Testis (tissue), 3 donors: ENCODE data around the gene AGAP1. TPM values are rescaled to one million over a fixed set of nuclear protein-coding genes. Genes with fewer than 3 reads are reported as not detected.

Experiments used
- DNase-seq: peaks from one replicate; pipeline ENCODE4 v3.0.0-alpha.2; 2019
- H3K27ac ChIP-seq, 2 donors: fragments of 200-600 bp; sonication (generic); one replicate each; pipeline ENCODE4 v1.5.1; 2019
- H3K27me3 ChIP-seq: fragments of 200-600 bp; sonication (generic); one replicate; pipeline ENCODE4 v1.5.1; 2019
- H3K36me3 ChIP-seq: fragments of 200-600 bp; sonication (generic); one replicate; pipeline ENCODE4 v1.5.1; 2017; ENCODE audit warnings: low read depth; ENCODE audit errors: missing control alignments
- H3K4me1 ChIP-seq: fragments of 200-600 bp; sonication (generic); one replicate; pipeline ENCODE4 v1.5.1; 2019
- H3K4me3 ChIP-seq, 2 donors: fragments of 200-600 bp; sonication (generic); one replicate each; pipeline ENCODE4 v1.5.1; 2017 to 2019
- H3K9me3 ChIP-seq: fragments of 200-600 bp; sonication (generic); one replicate; pipeline ENCODE4 v1.5.1; 2017
- CTCF ChIP-seq, 3 experiments: fragments of 450-650 bp in 2 of 3; fragments of 200-600 bp in 1 of 3; sonication (generic) in 1 of 3; IDR thresholded peaks; one replicate each; pipeline ENCODE4 v1.5.1; 2016 to 2019; ENCODE audit warnings: antibody characterized with exemption in 3 of 3, mild to moderate bottlenecking in 2 of 3, moderate library complexity in 1 of 3
- POLR2A ChIP-seq: fragments of 450-650 bp; IDR thresholded peaks from one replicate; pipeline ENCODE4 v1.6.1; 2017; ENCODE audit warnings: antibody characterized with exemption, mild to moderate bottlenecking, moderate library complexity
- WGBS, 2 donors: methylation state at CpG; one replicate each; pipeline ENCODE4 v1.1.5; 2018; 5-methylcytosine and 5-hydroxymethylcytosine counted together
- intact Hi-C: fragments of 100-400 bp; cut with DNase I; formaldehyde crosslinking; loops from one replicate; pipeline ENCODE4 v1.15.1; 2023; ENCODE audit warnings: low total_unique reads
- polyA plus RNA-seq: library from polyadenylated mRNA; stranded (reverse); fragments of 350-450 nt; fragmentation: Illumina TruSeq; extraction: RNeasy Lipid Tissue Mini Kit (QIAGEN cat#74804); gene quantifications from one replicate; pipeline ENCODE4 v1.2.3, GENCODE V29; 2014; ENCODE audit warnings: low read depth, low replicate concordance; ENCODE audit not compliant: insufficient read depth
- total RNA-seq, 2 donors: library from RNA; depleted of rRNA; stranded (reverse); fragments of >200 nt; gene quantifications; one replicate each; pipeline ENCODE4 v1.2.3, GENCODE V29; 2016

AGAP1 gene
- total and polyA plus RNA-seq, 3 donors from 2014 or later, result 21.4 to 45.5 (median 40.7) TPM

DNA sequence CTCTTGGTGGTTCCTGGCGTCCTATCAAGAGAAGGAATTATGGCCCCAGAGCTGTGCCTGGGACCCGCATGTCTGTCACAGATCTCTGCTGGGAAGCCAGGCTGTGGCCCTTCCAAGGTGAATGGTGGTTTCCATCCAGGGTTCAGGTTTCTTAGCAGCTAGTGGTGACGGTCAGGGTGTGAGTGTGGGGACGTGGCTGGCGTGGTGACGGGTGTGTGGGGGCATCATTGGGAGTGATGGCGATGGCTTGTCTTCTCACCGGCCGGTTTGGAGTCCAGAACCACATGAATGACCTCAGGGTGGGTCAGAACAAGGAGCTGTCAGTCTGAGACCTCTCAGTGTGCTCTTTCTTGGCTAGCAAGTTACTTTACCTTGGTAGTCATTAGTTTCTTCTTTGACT lies 52.6 kb downstream of the AGAP1 start:
- H3K27me3 ChIP-seq, result no peaks in the 10 kb centered on the region
- H3K4me1 ChIP-seq, result no peaks in the 10 kb centered on the region
- H3K9me3 ChIP-seq, result no peaks in the 10 kb centered on the region
- H3K4me3 ChIP-seq, result no peak overlapping the region
- no peak for TF ChIP-seq POLR2A
- TF ChIP-seq CTCF (IDR thresholded peaks at IDR 0.05), result no peak
- intact Hi-C loops, result no loop called here
- no peaks in the 10 kb centered on the region for H3K36me3 ChIP-seq
- WGBS, 2 donors, result 84 to 88% methylated on average over 9 of the region's 9 CpGs
- H3K27ac ChIP-seq, result no peak overlapping the region
- DNase-seq, result no peak

DNA sequence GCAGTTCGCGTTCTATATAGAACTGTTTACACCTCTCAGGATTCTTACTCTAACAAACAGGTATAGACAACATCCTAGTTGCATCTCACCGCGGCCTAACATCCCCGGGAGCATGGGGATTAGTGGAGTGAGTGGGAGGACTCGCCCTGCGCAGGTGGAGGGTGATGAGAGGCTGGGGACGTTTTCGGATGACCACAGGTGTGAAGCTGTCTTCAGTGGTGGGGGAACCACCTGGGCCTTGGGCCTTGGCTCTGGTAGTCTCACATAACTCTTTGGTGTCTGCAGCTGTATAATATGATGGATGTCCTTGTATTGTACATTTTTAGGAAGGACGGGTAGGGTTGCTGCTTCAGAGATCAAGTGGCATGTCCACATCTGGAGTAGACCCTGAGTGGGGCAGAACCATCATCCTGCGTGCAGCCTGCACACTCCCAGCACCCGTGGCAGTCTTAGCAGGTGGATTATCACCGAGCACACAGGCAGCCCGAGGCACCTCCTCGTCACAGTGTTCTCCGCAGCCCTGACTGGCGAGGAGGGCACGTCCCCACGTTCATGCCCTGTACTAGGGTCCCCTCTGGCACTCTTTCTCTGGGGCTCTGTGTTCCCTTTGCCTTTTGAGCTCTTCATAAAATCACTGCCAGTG lies 56.0 kb downstream of the AGAP1 start:
- no peak for DNase-seq
- Histone ChIP-seq H3K36me3 (no peaks in the 10 kb centered on the region), H3K27ac (no peak overlapping the region), H3K4me3 (no peak overlapping the region), H3K9me3 (no peaks in the 10 kb centered on the region), H3K27me3 (no peaks in the 10 kb centered on the region), H3K4me1 (peaks cover 6% of the 10 kb centered on the region)
- 93 to 94% methylated on average over 19 of the region's 19 CpGs for WGBS, 2 donors
- intact Hi-C loops, result no loop called here
- TF ChIP-seq CTCF (IDR thresholded peaks at IDR 0.05) (no peak), POLR2A (no peak)

DNA sequence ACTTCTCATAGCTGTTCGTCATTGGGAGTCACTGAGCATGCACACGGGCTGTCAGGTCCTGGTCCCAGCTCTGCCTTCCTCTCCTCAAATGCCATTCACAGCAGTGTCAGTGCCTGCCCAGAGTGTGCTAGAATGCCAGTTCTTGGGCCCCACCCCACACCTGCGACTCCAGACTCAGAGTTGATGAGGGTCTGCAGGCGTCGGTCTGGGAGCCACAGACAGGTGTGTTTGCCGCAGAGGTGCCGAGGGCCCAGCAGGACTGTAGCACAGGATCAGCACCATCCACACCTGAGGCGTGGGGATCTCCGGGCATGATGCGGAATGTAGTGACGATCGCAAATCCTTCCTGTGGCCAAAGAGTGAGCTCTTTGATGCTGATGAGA lies 56.5 kb downstream of the AGAP1 start:
- 96 to 97% methylated on average over 8 to 12 of the region's 12 CpGs for WGBS, 2 donors
- Histone ChIP-seq H3K27ac (no peak overlapping the region), H3K4me3 (no peak overlapping the region), H3K36me3 (no peaks in the 10 kb centered on the region), H3K4me1 (peaks cover 6% of the 10 kb centered on the region), H3K9me3 (no peaks in the 10 kb centered on the region), H3K27me3 (no peaks in the 10 kb centered on the region)
- intact Hi-C loops, result no loop called here
- TF ChIP-seq CTCF (IDR thresholded peaks at IDR 0.05), result no peak
- no peak for TF ChIP-seq POLR2A
- DNase-seq, result no peak

DNA sequence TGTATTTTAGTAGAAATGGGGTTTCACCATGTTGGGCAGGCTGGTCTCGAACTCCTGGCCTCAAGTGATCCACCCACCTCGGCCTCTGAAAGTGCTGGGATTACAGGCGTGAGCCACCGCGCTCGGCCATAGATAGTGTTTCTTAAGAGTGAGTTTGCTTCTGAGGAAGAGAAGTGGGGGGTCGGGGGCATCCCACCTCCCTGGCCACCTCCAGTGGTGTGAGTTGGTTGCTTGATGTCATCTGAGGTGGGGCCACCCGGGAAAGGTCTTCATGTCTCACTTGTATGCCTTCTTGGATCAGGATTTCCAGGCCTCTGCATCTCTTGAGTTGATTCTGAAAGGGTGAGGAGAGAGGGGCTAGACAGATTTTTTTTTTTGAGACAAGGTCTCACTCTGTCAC lies 57.1 kb downstream of the AGAP1 start:
- Histone ChIP-seq H3K27ac (no peak overlapping the region), H3K27me3 (no peaks in the 10 kb centered on the region), H3K36me3 (no peaks in the 10 kb centered on the region), H3K9me3 (no peaks in the 10 kb centered on the region), H3K4me1 (peaks cover 6% of the 10 kb centered on the region), H3K4me3 (no peak overlapping the region)
- WGBS, 2 donors, result 97% methylated on average over 8 of the region's 8 CpGs
- intact Hi-C loops, result no loop called here
- TF ChIP-seq CTCF (IDR thresholded peaks at IDR 0.05) (no peak), POLR2A (no peak)
- no peak for DNase-seq

DNA sequence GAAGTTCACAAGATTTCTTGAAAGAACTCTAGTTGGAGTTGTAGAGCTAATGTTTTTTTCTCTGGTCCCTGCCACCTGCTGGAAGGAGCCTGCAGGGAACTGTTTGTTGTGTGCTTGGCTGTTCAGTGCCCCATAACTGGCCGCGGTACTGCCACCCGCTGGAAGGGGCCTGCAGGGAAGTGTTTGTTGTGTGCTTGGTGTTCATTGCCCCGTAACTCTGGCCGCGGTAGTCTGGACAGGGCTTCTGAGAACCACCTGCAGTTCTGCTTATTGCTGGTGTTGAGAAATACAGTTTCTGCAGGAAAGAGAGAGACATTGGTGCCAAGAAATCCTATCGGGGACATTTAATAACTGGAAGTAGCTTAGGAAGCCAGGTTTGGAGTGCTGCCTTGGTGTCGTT lies 58.1 kb downstream of the AGAP1 start:
- H3K36me3 ChIP-seq, result no peaks in the 10 kb centered on the region
- TF ChIP-seq POLR2A, result no peak
- TF ChIP-seq CTCF (IDR thresholded peaks at IDR 0.05), result peak in 2 of 3 experiments; percentile 35 to 41
- H3K27me3 ChIP-seq, result no peaks in the 10 kb centered on the region
- no peaks in the 10 kb centered on the region for H3K9me3 ChIP-seq
- no peak overlapping the region for H3K4me3 ChIP-seq
- peak; percentile 71 for DNase-seq
- H3K27ac ChIP-seq, result no peak overlapping the region
- peaks cover 6% of the 10 kb centered on the region for H3K4me1 ChIP-seq
- 23 to 29% methylated on average over 8 of the region's 8 CpGs for WGBS, 2 donors
- intact Hi-C loops, result no loop called here
